SK-N-SH (cell line): ENCODE measurements around the gene DDX51.

ENCODE experiments used
- EZH2phosphoT487 ChIP-seq: fragments of 200-600 bp; sonication (generic); IDR thresholded peaks from 2 replicates; pipeline ENCODE4 v1.6.1; 2017; ENCODE audit warnings: low read depth, mixed run types, mild to moderate bottlenecking, antibody characterized with exemption, moderate library complexity, borderline replicate concordance
- JUND ChIP-seq: IDR thresholded peaks from 2 replicates; pipeline ENCODE4 v1.4.0; 2012
- NRF1 ChIP-seq: IDR thresholded peaks from 2 replicates; pipeline ENCODE4 v1.6.1; 2012; ENCODE audit warnings: low read depth, mild to moderate bottlenecking, low read length
- PBX3 ChIP-seq: IDR thresholded peaks from 2 replicates; pipeline ENCODE4; 2012
- POLR2AphosphoS5 ChIP-seq: IDR thresholded peaks from 2 replicates; pipeline ENCODE4 v1.6.1; 2012; ENCODE audit warnings: low read depth, low read length
- RAD21 ChIP-seq: IDR thresholded peaks from 2 replicates; pipeline ENCODE4 v1.6.1; 2012; ENCODE audit warnings: mild to moderate bottlenecking, low read length
- RCOR1 ChIP-seq: fragments of 150-350 bp; IDR thresholded peaks from 2 replicates; pipeline ENCODE4 v1.6.1; 2017; ENCODE audit warnings: antibody characterized with exemption, low read length
- RFX5 ChIP-seq: IDR thresholded peaks from 2 replicates; pipeline ENCODE4 v1.6.1; 2012; ENCODE audit warnings: mild to moderate bottlenecking, improper control_type of control experiment, low read length
- RXRA ChIP-seq: IDR thresholded peaks from 2 replicates; pipeline ENCODE4 v1.4.0; 2012; ENCODE audit warnings: low read depth, mild to moderate bottlenecking, borderline replicate concordance
- SIN3A ChIP-seq: IDR thresholded peaks from 2 replicates; pipeline ENCODE4 v1.6.1; 2012; ENCODE audit warnings: low read depth, mild to moderate bottlenecking, low read length, moderate library complexity, borderline replicate concordance
- TCF12 ChIP-seq: IDR thresholded peaks from 2 replicates; pipeline ENCODE4 v1.4.0; 2012
- ZBTB33 ChIP-seq: IDR thresholded peaks from 2 replicates; pipeline ENCODE4 v1.4.0; 2012; ENCODE audit warnings: low read depth, borderline replicate concordance
- TF ChIP-seq, protein P1 (sequence below): fragments of 200-600 bp; sonication (generic); IDR thresholded peaks from 2 replicates; pipeline ENCODE4 v1.6.1; 2017; ENCODE audit warnings: antibody characterized with exemption, mild to moderate bottlenecking, moderate library complexity

DNA sequence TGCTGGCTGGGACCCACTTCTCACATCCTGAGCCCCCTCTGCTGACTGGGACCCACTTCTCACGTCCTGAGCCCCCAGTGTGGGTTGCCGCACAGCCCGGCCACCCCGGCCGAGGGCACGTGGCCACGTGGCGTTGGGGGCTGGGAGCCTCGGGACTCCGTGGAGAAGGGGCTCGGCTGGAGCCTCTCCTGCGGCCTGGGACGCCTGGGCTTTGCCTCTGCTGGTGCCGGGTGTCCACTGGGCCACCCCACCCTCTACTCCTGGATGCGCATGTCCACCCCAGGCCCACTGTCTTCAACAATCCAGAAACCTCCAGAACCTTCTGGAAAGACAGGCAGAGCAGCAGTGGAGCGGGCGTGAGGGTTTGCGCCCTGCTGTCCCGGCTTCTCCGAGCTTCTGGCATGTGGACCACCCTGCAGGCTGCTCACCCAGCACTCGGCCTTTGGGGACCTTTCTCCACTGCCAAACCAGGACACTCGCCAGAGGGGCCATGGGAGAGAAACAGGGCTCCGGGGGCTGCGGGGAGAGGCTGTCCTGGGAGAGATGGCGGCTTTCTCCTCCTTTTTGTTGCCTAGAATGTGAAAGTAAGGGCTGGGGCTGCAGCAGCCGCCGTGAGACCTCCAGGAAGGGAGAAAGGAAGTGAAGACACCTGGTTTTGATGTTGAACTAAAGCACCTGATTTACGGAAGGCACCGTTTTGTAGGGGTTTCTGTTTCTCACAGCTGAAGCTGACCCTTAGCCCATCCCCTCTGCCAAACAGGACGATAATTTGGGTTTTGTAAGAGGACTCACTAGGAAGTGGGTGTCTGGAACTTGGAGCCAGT is 30.1 kb upstream of the DDX51 start:
- TF ChIP-seq JUND, result no peak
- TF ChIP-seq ZBTB33, result no peak
- TF ChIP-seq, protein P1, sequence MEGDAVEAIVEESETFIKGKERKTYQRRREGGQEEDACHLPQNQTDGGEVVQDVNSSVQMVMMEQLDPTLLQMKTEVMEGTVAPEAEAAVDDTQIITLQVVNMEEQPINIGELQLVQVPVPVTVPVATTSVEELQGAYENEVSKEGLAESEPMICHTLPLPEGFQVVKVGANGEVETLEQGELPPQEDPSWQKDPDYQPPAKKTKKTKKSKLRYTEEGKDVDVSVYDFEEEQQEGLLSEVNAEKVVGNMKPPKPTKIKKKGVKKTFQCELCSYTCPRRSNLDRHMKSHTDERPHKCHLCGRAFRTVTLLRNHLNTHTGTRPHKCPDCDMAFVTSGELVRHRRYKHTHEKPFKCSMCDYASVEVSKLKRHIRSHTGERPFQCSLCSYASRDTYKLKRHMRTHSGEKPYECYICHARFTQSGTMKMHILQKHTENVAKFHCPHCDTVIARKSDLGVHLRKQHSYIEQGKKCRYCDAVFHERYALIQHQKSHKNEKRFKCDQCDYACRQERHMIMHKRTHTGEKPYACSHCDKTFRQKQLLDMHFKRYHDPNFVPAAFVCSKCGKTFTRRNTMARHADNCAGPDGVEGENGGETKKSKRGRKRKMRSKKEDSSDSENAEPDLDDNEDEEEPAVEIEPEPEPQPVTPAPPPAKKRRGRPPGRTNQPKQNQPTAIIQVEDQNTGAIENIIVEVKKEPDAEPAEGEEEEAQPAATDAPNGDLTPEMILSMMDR, result no peak
- no peak for TF ChIP-seq POLR2AphosphoS5
- TF ChIP-seq PBX3, result no peak
- TF ChIP-seq RCOR1, result no peak
- no peak for TF ChIP-seq RXRA
- no peak for TF ChIP-seq NRF1
- no peak for TF ChIP-seq EZH2phosphoT487
- TF ChIP-seq RFX5, result no peak
- no peak for TF ChIP-seq SIN3A
- no peak for TF ChIP-seq RAD21
- no peak for TF ChIP-seq TCF12
